ENCODE data around the gene PRUNE2.

GRCh38 chr9:76681556-76681955 is 224.4 kb downstream of the PRUNE2 start:
- TF ChIP-seq RAD21 (CRISPR knock-in tag; IDR thresholded peaks at IDR 0.05) (no peak), ZNF782 (CRISPR knock-in tag; IDR thresholded peaks at IDR 0.05; ENCODE audit: borderline replicate concordance) (no peak)

Data from HepG2 (cell line).